Ishikawa (cell line): ENCODE results near the gene MACROD2.

ENCODE experiments used
- CEBPB ChIP-seq: IDR thresholded peaks from 2 replicates; pipeline ENCODE4 v1.6.1; 2012
- CREB1 ChIP-seq: IDR thresholded peaks from 2 replicates; pipeline ENCODE4 v1.6.1; 2012; ENCODE audit warnings: low read depth
- EGR1 ChIP-seq: IDR thresholded peaks from 2 replicates; pipeline ENCODE4 v1.6.1; 2012
- EP300 ChIP-seq: IDR thresholded peaks from 2 replicates; pipeline ENCODE4 v1.6.1; 2012; ENCODE audit warnings: borderline replicate concordance
- FOXM1 ChIP-seq: IDR thresholded peaks from 2 replicates; pipeline ENCODE4 v1.6.1; 2012; ENCODE audit warnings: low read depth, borderline replicate concordance
- MAX ChIP-seq: IDR thresholded peaks from 2 replicates; pipeline ENCODE4 v1.6.1; 2012
- NFIC ChIP-seq: IDR thresholded peaks from 2 replicates; pipeline ENCODE4 v1.6.1; 2012
- RAD21 ChIP-seq: IDR thresholded peaks from 2 replicates; pipeline ENCODE4 v1.6.1; 2012; ENCODE audit warnings: low read depth
- REST ChIP-seq: IDR thresholded peaks from 2 replicates; pipeline ENCODE4 v1.6.1; 2012; ENCODE audit warnings: low read depth, mild to moderate bottlenecking
- TAF1 ChIP-seq: IDR thresholded peaks from 2 replicates; pipeline ENCODE4 v1.6.1; 2012; ENCODE audit warnings: low read depth, mild to moderate bottlenecking
- TCF12 ChIP-seq: IDR thresholded peaks from 2 replicates; pipeline ENCODE4 v1.6.1; 2012; ENCODE audit warnings: low read depth
- TEAD4 ChIP-seq: IDR thresholded peaks from 2 replicates; pipeline ENCODE4 v1.6.1; 2012
- USF1 ChIP-seq: IDR thresholded peaks from 2 replicates; pipeline ENCODE4 v1.6.1; 2012
- YY1 ChIP-seq: IDR thresholded peaks from 2 replicates; pipeline ENCODE4 v1.6.1; 2012; ENCODE audit warnings: low read depth
- ZBTB7A ChIP-seq: IDR thresholded peaks from 2 replicates; pipeline ENCODE4 v1.6.1; 2012; ENCODE audit warnings: low read depth

Gene MACROD2

GRCh38 chr20:15138548-15139126, 1143.3 kb downstream of the MACROD2 start:
- TF ChIP-seq ZBTB7A: no peak
- no peak for TF ChIP-seq EGR1
- TF ChIP-seq YY1: no peak
- TF ChIP-seq FOXM1: no peak
- no peak for TF ChIP-seq TCF12
- TF ChIP-seq REST: no peak
- TF ChIP-seq CREB1: no peak
- TF ChIP-seq NFIC: no peak
- no peak for TF ChIP-seq EP300
- no peak for TF ChIP-seq TEAD4
- no peak for TF ChIP-seq CEBPB
- TF ChIP-seq TAF1: no peak

GRCh38 chr20:15139522-15139921, 1144.2 kb downstream of the MACROD2 start:
- TF ChIP-seq EGR1 (no peak), REST (peak; percentile 46; the same call in 1 of the 2 replicates), NFIC (no peak)

GRCh38 chr20:15140286-15140685, 1145.0 kb downstream of the MACROD2 start:
- TF ChIP-seq CEBPB (no peak), TAF1 (no peak), CREB1 (no peak), FOXM1 (no peak), TEAD4 (no peak), ZBTB7A (no peak), YY1 (no peak)

- TF ChIP-seq CEBPB: no peak
- TF ChIP-seq EP300: no peak
- TF ChIP-seq YY1: no peak
- TF ChIP-seq REST: no peak
- TF ChIP-seq RAD21: no peak
- no peak for TF ChIP-seq TAF1
- TF ChIP-seq USF1: no peak
- no peak for TF ChIP-seq EGR1
- TF ChIP-seq ZBTB7A: no peak
- no peak for TF ChIP-seq MAX
- no peak for TF ChIP-seq FOXM1
- TF ChIP-seq TEAD4: no peak
- no peak for TF ChIP-seq CREB1
- no peak for TF ChIP-seq NFIC
- no peak for TF ChIP-seq TCF12
Observed at GRCh38 chr20:15141861-15142260, 1146.5 kb downstream of the MACROD2 start.

GRCh38 chr20:15143478-15143877, 1148.2 kb downstream of the MACROD2 start:
- TF ChIP-seq EP300: no peak
- no peak for TF ChIP-seq TEAD4
- TF ChIP-seq YY1: no peak
- TF ChIP-seq ZBTB7A: no peak
- TF ChIP-seq EGR1: no peak
- no peak for TF ChIP-seq MAX
- TF ChIP-seq CEBPB: no peak
